Neuron (in vitro differentiated cells): ENCODE data around the gene ME3.
"Not testable (repeated sequence)": the region's sequence is repeated elsewhere in the genome, so short reads cannot be mapped to it uniquely, and the experiment has no call there.

Experiments
- H2AFZ ChIP-seq: one replicate; pipeline ENCODE4 v1.6.1; 2013; ENCODE audit warnings: low read depth, mild to moderate bottlenecking, inconsistent platforms, low read length, moderate library complexity
- H3K27me3 ChIP-seq: one replicate; pipeline ENCODE4 v1.6.1; 2013; ENCODE audit warnings: low read length; ENCODE audit not compliant: insufficient read depth
- H3K36me3 ChIP-seq: one replicate; pipeline ENCODE4 v1.6.1; 2013; ENCODE audit warnings: low read length; ENCODE audit not compliant: insufficient read depth
- H3K4me1 ChIP-seq: one replicate; pipeline ENCODE4 v1.6.1; 2013; ENCODE audit warnings: low read length; ENCODE audit not compliant: insufficient read depth
- H3K4me3 ChIP-seq: 2 replicates; pipeline ENCODE4 v1.5.1; 2013; ENCODE audit warnings: mild to moderate bottlenecking, low read length, moderate library complexity
- H3K9me3 ChIP-seq: one replicate; pipeline ENCODE4 v1.6.1; 2013; ENCODE audit warnings: low read length

The ME3 gene

GRCh38 chr11:86537541-86538222 is 134.7 kb downstream of the ME3 start:
- Histone ChIP-seq H2AFZ (no peak overlapping the region), H3K4me1 (no peaks in the 10 kb centered on the region), H3K4me3 (no peak overlapping the region), H3K27me3 (no peaks in the 10 kb centered on the region), H3K9me3 (peaks cover 3% of the 10 kb centered on the region), H3K36me3 (no peaks in the 10 kb centered on the region)

- H3K36me3 ChIP-seq = no peaks in the 10 kb centered on the region
- H2AFZ ChIP-seq = no peak overlapping the region
- H3K9me3 ChIP-seq = peaks cover 3% of the 10 kb centered on the region
- no peaks in the 10 kb centered on the region for H3K4me1 ChIP-seq
- H3K4me3 ChIP-seq = no peak overlapping the region
- H3K27me3 ChIP-seq = no peaks in the 10 kb centered on the region
Measured at GRCh38 chr11:86535773-86536172, 136.6 kb downstream of the ME3 start.

- H3K9me3 ChIP-seq = peaks cover 5% of the 10 kb centered on the region
- no peaks in the 10 kb centered on the region for H3K27me3 ChIP-seq
- H3K36me3 ChIP-seq = no peaks in the 10 kb centered on the region
- no peaks in the 10 kb centered on the region for H3K4me1 ChIP-seq
- H3K4me3 ChIP-seq = no peak overlapping the region
- no peak overlapping the region for H2AFZ ChIP-seq
Measured at GRCh38 chr11:86524620-86525352, 147.6 kb downstream of the ME3 start.

GRCh38 chr11:86523738-86524619 is 148.4 kb downstream of the ME3 start:
- H3K36me3 ChIP-seq = no peaks in the 10 kb centered on the region
- H3K27me3 ChIP-seq = no peaks in the 10 kb centered on the region
- H3K9me3 ChIP-seq = peaks cover 5% of the 10 kb centered on the region
- no peak overlapping the region for H2AFZ ChIP-seq
- no peak overlapping the region for H3K4me3 ChIP-seq
- H3K4me1 ChIP-seq = peaks cover 6% of the 10 kb centered on the region

GRCh38 chr11:86522512-86522911 is 149.9 kb downstream of the ME3 start:
- H3K4me1 ChIP-seq, H3K4me3 ChIP-seq, H3K9me3 ChIP-seq, H3K27me3 ChIP-seq, H2AFZ ChIP-seq, H3K36me3 ChIP-seq: not testable (repeated sequence)

GRCh38 chr11:86519064-86519911 is 153.1 kb downstream of the ME3 start:
- H3K27me3 ChIP-seq = no peaks in the 10 kb centered on the region
- H3K9me3 ChIP-seq = no peaks in the 10 kb centered on the region
- no peaks in the 10 kb centered on the region for H3K36me3 ChIP-seq
- peaks cover 15% of the 10 kb centered on the region for H3K4me1 ChIP-seq
- no peak overlapping the region for H3K4me3 ChIP-seq
- H2AFZ ChIP-seq = no peak overlapping the region

- no peak overlapping the region for H3K4me3 ChIP-seq
- no peaks in the 10 kb centered on the region for H3K9me3 ChIP-seq
- H3K36me3 ChIP-seq = no peaks in the 10 kb centered on the region
- H3K4me1 ChIP-seq = peaks cover 15% of the 10 kb centered on the region
- H2AFZ ChIP-seq = no peak overlapping the region
- no peaks in the 10 kb centered on the region for H3K27me3 ChIP-seq
Measured at GRCh38 chr11:86518211-86518610, 154.2 kb downstream of the ME3 start.

GRCh38 chr11:86517557-86517956 is 154.9 kb downstream of the ME3 start:
- Histone ChIP-seq H3K9me3 (no peaks in the 10 kb centered on the region), H3K4me1 (peaks cover 15% of the 10 kb centered on the region), H3K36me3 (no peaks in the 10 kb centered on the region), H3K4me3 (no peak overlapping the region), H2AFZ (no peak overlapping the region), H3K27me3 (no peaks in the 10 kb centered on the region)

- Histone ChIP-seq H2AFZ (no peak overlapping the region), H3K4me1 (peaks cover 15% of the 10 kb centered on the region), H3K27me3 (no peaks in the 10 kb centered on the region), H3K36me3 (no peaks in the 10 kb centered on the region), H3K9me3 (no peaks in the 10 kb centered on the region), H3K4me3 (no peak overlapping the region)
Measured at GRCh38 chr11:86515297-86516094, 156.9 kb downstream of the ME3 start.

- H2AFZ ChIP-seq = no peak overlapping the region
- peaks cover 13% of the 10 kb centered on the region for H3K4me1 ChIP-seq
- H3K4me3 ChIP-seq = no peak overlapping the region
- no peaks in the 10 kb centered on the region for H3K27me3 ChIP-seq
- H3K36me3 ChIP-seq = no peaks in the 10 kb centered on the region
- no peaks in the 10 kb centered on the region for H3K9me3 ChIP-seq
Measured at GRCh38 chr11:86514453-86514852, 158.0 kb downstream of the ME3 start.

- peaks cover 7% of the 10 kb centered on the region for H3K4me1 ChIP-seq
Measured at GRCh38 chr11:86513746-86514373, 158.6 kb downstream of the ME3 start.

More at GRCh38 chr11:86513746-86514373, 158.6 kb downstream of the ME3 start:
- H2AFZ ChIP-seq = no peak overlapping the region
- no peaks in the 10 kb centered on the region for H3K36me3 ChIP-seq
- no peaks in the 10 kb centered on the region for H3K27me3 ChIP-seq
- H3K4me3 ChIP-seq = no peak overlapping the region
- H3K9me3 ChIP-seq = no peaks in the 10 kb centered on the region
